Urinary bladder (tissue), 4 donors: Measurements from ENCODE around the gene KIF13A. TPM values are rescaled to one million over a fixed set of nuclear protein-coding genes. Genes with fewer than 3 reads are reported as not detected.
"Not testable (repeated sequence)": the region's sequence is repeated elsewhere in the genome, so short reads cannot be mapped to it uniquely, and the experiment has no call there.

Experiments
- DNase-seq: peaks from one replicate; pipeline ENCODE4 v3.0.0-alpha.2; 2015; ENCODE audit errors: extremely low spot score
- H3K27ac ChIP-seq: one replicate; pipeline ENCODE4 v1.5.1; 2013; ENCODE audit warnings: low read depth, mild to moderate bottlenecking, moderate library complexity
- H3K36me3 ChIP-seq: one replicate; pipeline ENCODE4 v1.6.1; 2013; ENCODE audit warnings: mild to moderate bottlenecking, moderate library complexity; ENCODE audit not compliant: insufficient read depth
- H3K4me1 ChIP-seq: one replicate; pipeline ENCODE4 v1.6.1; 2013; ENCODE audit warnings: mild to moderate bottlenecking, moderate library complexity; ENCODE audit not compliant: insufficient read depth
- H3K4me3 ChIP-seq: one replicate; pipeline ENCODE4 v1.5.1; 2013; ENCODE audit warnings: low read depth, low read length
- WGBS: extraction: QIAGEN DNeasy Blood & Tissue Kit; methylation state at CpG from one replicate; pipeline ENCODE4 v1.1.7; 2013; 5-methylcytosine and 5-hydroxymethylcytosine counted together
- polyA plus RNA-seq: library from polyadenylated mRNA; stranded (reverse); fragments of 200-250 nt; gene quantifications from one replicate; pipeline ENCODE4 v1.2.3, GENCODE V29; 2013
- total RNA-seq: library from RNA; depleted of rRNA; stranded (reverse); fragments of >200 nt; gene quantifications from one replicate; pipeline ENCODE4 v1.2.3, GENCODE V29; 2014
- donor health status: healthy with polysubstance abuse.
- donor health status: healthy.

Gene KIF13A
- total and polyA plus RNA-seq, 2 donors: 41.1 to 64.7 TPM

DNA sequence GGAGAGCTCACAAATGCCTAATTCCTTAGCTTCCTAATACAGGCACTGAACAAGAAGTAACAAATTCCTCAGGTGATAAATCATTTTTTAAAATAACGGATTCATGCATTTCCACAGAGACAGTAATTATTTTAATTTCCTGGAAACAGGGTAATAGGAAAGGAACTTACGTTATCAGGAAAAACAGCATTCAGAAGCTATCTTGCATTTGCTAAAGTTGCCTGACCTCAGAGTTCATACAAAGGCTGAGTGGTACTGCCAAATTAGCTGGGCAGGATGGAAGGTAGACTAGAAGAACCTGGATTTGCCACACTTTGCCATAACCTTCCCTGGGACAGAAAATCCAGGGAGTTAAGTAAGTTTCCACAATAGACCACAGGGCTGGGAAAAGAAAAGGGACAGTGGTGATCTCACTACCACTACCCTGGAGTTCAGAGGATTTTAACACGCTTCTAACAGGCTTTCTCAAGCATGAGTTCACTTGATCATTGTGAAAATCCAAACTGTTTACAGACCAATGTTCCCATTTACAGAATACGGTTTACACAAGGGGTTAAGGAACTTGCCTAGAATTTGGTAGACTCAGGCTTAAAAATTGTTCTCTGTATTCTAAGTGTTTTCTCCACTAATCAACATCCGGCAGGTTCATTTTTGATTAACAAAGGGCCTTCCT lies 57.0 kb downstream of the KIF13A start:
- Histone ChIP-seq H3K27ac (no peak overlapping the region), H3K4me3 (no peak overlapping the region), H3K36me3 (no peaks in the 10 kb centered on the region), H3K4me1 (no peaks in the 10 kb centered on the region)
- 60% methylated on average over 5 of the region's 5 CpGs for WGBS
- no peak for DNase-seq

GRCh38 chr6:17928514-17929430 lies 58.7 kb downstream of the KIF13A start:
- no peaks in the 10 kb centered on the region for H3K36me3 ChIP-seq
- no peak overlapping the region for H3K27ac ChIP-seq
- no peak overlapping the region for H3K4me3 ChIP-seq
- 69% methylated on average over 5 of the region's 5 CpGs for WGBS
- H3K4me1 ChIP-seq: no peaks in the 10 kb centered on the region
- DNase-seq: no peak

- H3K4me1 ChIP-seq: no peaks in the 10 kb centered on the region
- no peaks in the 10 kb centered on the region for H3K36me3 ChIP-seq
- no peak overlapping the region for H3K4me3 ChIP-seq
- DNase-seq: no peak
- 69% methylated on average over 3 of the region's 3 CpGs for WGBS
- no peak overlapping the region for H3K27ac ChIP-seq
Observed at GRCh38 chr6:17927705-17928104, 59.7 kb downstream of the KIF13A start.

DNA sequence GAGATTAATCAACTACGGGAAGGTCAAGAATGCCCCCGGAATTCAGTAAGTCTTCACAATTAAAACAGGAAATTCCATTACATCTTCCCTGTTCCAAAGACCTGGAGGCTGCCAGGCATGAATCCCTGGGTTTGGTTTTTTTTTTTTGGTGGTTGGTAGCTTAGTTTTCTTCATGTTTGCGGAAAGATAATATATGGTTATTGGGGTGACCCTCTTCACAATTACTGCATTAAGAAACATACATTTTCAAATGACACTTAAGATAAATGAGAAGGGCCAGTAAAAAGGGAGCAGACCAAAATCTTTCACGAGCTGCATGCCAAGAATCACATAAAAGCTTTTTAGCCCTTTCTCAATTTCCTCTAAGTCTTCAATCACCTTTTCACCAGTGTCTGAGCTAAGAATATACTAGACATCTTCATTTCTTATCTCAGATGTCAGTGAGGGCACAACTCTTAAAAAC lies 64.0 kb downstream of the KIF13A start:
- Histone ChIP-seq H3K36me3 (no peaks in the 10 kb centered on the region), H3K27ac (no peak overlapping the region), H3K4me3 (no peak overlapping the region), H3K4me1 (no peaks in the 10 kb centered on the region)
- DNase-seq: no peak
- WGBS: 46% methylated on average over 4 of the region's 4 CpGs

DNA sequence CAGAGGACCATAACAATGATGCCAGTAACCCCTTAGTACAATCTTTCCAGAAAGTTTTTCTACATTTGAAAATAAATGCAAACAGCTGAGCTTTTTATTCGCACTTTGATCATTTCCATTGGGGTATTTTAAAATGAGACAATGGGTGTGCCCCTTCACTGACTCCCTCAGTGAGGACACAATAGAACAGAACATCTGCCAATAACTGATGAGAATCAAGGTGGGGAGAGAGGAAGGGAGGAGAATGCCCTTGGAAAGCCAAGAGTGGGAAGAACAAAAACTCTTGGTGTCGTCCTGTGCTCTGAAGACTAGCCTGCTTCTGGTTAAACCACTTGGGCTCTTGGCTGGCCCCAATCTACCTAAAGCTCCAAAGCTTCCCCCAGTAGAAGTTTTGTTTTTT lies 66.0 kb downstream of the KIF13A start:
- no peaks in the 10 kb centered on the region for H3K36me3 ChIP-seq
- no peak overlapping the region for H3K4me3 ChIP-seq
- H3K27ac ChIP-seq: no peak overlapping the region
- WGBS: 88% methylated on average over 2 of the region's 2 CpGs
- no peaks in the 10 kb centered on the region for H3K4me1 ChIP-seq
- no peak for DNase-seq

GRCh38 chr6:17919496-17919895 lies 67.9 kb downstream of the KIF13A start:
- WGBS: 90% methylated on average over 4 of the region's 4 CpGs

DNA sequence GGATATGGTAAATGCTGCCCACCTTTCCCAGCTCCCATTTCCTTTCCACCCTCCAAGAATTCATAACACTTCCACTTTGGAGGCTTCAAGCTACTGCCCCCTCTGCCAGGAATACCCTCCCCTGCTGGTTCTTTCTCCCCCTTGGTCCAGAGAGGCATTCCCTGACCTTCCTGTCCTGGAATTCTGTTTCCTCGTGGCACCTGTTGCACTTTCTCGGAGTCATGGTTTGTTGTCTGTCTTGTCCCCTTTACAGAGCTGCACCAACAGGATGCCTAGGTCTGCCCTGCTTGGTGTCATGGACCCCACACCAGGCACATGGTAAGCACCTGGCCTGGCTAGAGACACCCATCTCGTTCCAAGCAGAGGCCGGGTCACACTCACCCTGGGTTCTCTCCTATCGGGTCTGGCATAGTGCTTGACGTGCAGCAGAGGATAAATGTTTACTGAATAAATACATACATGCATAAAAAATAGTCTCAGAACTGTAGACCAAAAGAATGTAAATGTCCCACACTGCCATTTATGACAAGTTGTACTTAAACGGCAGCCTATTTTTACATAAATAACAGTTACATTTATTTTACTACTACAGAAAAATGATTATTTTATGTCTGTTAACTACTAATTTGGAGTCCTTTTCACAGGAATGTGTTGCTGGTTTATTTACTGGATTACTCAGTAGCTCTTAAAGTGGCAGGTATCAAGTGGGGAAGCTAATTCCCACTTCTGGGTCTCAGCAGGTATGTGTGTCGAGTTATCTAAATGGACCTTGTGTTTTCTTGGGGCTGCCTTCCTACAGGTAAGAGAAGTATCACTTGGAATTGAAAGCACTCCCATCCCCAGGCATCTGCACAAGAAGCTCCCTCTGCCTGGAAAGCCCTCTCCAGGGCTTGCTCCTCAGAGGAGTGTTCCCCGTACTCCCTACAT lies 69.3 kb downstream of the KIF13A start:
- 85% methylated on average over 9 of the region's 9 CpGs for WGBS
- Histone ChIP-seq H3K4me1 (no peaks in the 10 kb centered on the region), H3K36me3 (no peaks in the 10 kb centered on the region), H3K27ac (no peak overlapping the region), H3K4me3 (no peak overlapping the region)
- no peak for DNase-seq

More at GRCh38 chr6:17919496-17919895, 67.9 kb downstream of the KIF13A start:
- Histone ChIP-seq H3K27ac (no peak overlapping the region), H3K4me1 (no peaks in the 10 kb centered on the region), H3K36me3 (no peaks in the 10 kb centered on the region), H3K4me3 (no peak overlapping the region)
- no peak for DNase-seq

- no peak for DNase-seq
- no peak overlapping the region for H3K4me3 ChIP-seq
- H3K36me3 ChIP-seq: no peaks in the 10 kb centered on the region
- H3K4me1 ChIP-seq: no peaks in the 10 kb centered on the region
- 90% methylated on average over 2 of the region's 2 CpGs for WGBS
- H3K27ac ChIP-seq: no peak overlapping the region
Observed at GRCh38 chr6:17914651-17915050, 72.8 kb downstream of the KIF13A start.

GRCh38 chr6:17912521-17912920 lies 74.9 kb downstream of the KIF13A start:
- Histone ChIP-seq H3K4me1 (no peaks in the 10 kb centered on the region), H3K4me3 (no peak overlapping the region), H3K36me3 (no peaks in the 10 kb centered on the region), H3K27ac (no peak overlapping the region)
- no peak for DNase-seq

- H3K4me3 ChIP-seq, H3K36me3 ChIP-seq, H3K4me1 ChIP-seq, DNase-seq, H3K27ac ChIP-seq: not testable (repeated sequence)
- 92% methylated on average over 11 of the region's 11 CpGs for WGBS
Observed at GRCh38 chr6:17911656-17912055, 75.8 kb downstream of the KIF13A start.

- Histone ChIP-seq H3K36me3 (no peaks in the 10 kb centered on the region), H3K4me3 (no peak overlapping the region), H3K4me1 (no peaks in the 10 kb centered on the region), H3K27ac (no peak overlapping the region)
- WGBS: 50% methylated on average over 2 of the region's 2 CpGs
- DNase-seq: no peak
Observed at GRCh38 chr6:17910189-17910588, 77.2 kb downstream of the KIF13A start.

- DNase-seq: no peak
- 97% methylated on average over 4 of the region's 4 CpGs for WGBS
- Histone ChIP-seq H3K4me3 (no peak overlapping the region), H3K36me3 (no peaks in the 10 kb centered on the region), H3K4me1 (no peaks in the 10 kb centered on the region), H3K27ac (no peak overlapping the region)
Observed at GRCh38 chr6:17908831-17909230, 78.6 kb downstream of the KIF13A start.

- no peak for DNase-seq
- 57% methylated on average over 7 of the region's 7 CpGs for WGBS
- no peaks in the 10 kb centered on the region for H3K4me1 ChIP-seq
- H3K4me3 ChIP-seq: no peak overlapping the region
- no peaks in the 10 kb centered on the region for H3K36me3 ChIP-seq
- H3K27ac ChIP-seq: no peak overlapping the region
Observed at GRCh38 chr6:17907406-17908229, 79.8 kb downstream of the KIF13A start.
